Activated T-cell treated with anti-CD3 and anti-CD28 coated beads, Interleukin-2, amount 50 U/mL, for 48 hours (primary cell): ENCODE results near the gene ADGRE1.
"Not testable (repeated sequence)": the region's sequence is repeated elsewhere in the genome, so short reads cannot be mapped to it uniquely, and the experiment has no call there.

Experiments used
- DNase-seq, 2 experiments: peaks; one replicate each; pipeline ENCODE4 v3.0.0-alpha.2; 2020

The ADGRE1 gene, protein sequence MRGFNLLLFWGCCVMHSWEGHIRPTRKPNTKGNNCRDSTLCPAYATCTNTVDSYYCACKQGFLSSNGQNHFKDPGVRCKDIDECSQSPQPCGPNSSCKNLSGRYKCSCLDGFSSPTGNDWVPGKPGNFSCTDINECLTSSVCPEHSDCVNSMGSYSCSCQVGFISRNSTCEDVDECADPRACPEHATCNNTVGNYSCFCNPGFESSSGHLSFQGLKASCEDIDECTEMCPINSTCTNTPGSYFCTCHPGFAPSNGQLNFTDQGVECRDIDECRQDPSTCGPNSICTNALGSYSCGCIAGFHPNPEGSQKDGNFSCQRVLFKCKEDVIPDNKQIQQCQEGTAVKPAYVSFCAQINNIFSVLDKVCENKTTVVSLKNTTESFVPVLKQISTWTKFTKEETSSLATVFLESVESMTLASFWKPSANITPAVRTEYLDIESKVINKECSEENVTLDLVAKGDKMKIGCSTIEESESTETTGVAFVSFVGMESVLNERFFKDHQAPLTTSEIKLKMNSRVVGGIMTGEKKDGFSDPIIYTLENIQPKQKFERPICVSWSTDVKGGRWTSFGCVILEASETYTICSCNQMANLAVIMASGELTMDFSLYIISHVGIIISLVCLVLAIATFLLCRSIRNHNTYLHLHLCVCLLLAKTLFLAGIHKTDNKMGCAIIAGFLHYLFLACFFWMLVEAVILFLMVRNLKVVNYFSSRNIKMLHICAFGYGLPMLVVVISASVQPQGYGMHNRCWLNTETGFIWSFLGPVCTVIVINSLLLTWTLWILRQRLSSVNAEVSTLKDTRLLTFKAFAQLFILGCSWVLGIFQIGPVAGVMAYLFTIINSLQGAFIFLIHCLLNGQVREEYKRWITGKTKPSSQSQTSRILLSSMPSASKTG

DNA sequence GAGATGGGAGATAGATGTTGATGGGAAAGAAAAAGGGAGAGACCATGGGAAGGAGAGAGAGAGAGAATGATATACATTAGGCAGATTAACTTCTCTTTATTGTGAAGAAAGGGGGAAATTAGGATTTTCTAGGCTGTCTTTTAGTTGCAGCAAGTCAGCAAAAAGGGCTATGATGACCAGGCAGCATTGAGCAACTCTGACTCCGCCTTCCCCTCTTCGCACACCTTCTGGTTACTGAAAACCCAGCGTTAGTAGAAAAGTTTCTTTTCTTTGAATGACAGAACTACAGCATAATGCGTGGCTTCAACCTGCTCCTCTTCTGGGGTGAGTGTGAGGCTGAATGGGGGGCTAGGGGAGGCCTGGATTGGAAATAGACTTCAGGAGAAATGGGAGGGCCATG, at the start of gene ADGRE1:
ADGRE1 (plus strand) TSS at position 264 of the 400 bp plus-strand sequence; CDS start at position 294, 30 bp downstream.
- peak in 1 of 2 experiments; percentile 41 for DNase-seq

DNA sequence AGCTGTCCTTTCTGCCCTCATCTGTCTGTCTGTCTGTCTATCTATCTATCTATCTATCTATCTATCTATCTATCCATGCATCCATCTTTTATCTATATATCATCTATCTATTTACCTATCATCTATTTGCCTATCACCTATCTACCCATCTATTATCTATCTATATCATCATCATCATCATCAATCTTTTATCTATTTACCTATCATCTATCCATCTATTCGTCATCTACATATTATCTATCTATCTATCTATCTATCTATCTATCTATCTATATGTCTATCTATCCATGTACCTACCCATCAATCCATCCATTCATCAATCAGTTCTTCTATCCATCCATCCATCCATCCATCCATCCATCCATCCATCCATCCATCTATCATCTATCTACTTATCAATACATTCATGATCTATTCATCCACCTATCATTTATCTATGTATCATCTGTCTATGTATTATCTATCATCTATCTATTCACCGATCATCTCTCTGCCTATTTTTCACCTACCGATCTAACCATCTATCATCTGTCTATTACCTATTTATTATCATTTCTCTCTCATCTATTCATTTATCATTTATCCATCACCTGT, 49.2 kb upstream of the ADGRE1 start:
- DNase-seq, result no peak

DNA sequence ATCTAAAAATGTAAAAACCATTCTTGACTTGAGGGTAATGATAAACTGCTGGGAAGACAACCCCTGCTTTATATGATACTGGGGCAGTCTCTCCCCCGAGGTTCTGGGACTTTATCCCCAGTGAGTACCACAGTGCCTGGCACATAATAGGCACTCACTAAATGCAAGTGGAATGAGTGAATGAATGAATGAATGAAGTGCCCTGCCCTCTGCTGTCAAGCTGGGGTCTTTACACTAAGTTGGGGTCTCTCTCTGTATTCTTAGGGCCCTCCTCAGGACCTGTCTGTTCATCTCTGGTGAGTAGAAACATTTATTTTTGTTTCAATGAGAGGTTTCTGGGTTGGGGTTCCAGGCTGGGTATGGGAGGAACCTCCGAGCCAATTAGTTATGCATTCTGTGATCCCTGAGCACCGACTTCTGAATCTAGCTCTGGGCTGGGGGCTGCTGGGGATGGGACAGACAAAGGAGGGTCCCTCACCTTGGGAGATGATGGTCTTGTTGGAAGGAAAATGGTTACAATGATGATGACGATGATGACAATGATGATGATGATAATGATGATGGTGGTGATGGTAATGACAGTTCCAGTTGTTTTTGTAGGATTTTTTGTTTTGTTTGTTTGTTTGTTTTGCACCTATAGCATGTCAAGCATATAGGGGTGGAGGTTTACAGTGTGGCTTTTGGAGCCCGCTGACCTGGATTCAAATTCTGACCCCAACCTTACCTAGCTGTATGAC, 44.3 kb upstream of the ADGRE1 start:
- DNase-seq, result no peak

GRCh38 chr19:6847828-6848200, 39.6 kb upstream of the ADGRE1 start:
- DNase-seq, result no peak

- DNase-seq, result no peak
Observed at GRCh38 chr19:6848986-6849385, 38.4 kb upstream of the ADGRE1 start.

DNA sequence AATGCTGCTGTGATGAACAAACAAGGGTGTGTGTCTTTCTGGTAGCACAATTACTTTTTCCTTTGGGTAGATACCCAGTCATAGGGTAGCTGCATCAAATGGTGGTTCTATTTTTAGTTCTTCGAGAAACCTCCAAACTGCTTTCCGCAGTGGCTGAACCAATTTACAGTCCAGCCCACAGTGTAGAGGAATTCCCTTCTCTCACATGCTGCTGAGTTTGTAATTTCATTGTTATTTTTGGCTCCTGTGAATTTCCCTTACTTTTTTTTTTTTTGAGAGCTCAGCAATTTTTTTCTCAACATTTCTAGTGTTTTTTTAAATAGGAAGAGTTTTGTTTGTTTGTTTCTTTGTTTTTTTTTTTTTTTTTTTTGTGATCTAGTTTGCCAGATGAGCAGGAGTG, 37.5 kb upstream of the ADGRE1 start:
- no peak for DNase-seq

GRCh38 chr19:6851359-6851758, 36.0 kb upstream of the ADGRE1 start:
- no peak for DNase-seq

DNA sequence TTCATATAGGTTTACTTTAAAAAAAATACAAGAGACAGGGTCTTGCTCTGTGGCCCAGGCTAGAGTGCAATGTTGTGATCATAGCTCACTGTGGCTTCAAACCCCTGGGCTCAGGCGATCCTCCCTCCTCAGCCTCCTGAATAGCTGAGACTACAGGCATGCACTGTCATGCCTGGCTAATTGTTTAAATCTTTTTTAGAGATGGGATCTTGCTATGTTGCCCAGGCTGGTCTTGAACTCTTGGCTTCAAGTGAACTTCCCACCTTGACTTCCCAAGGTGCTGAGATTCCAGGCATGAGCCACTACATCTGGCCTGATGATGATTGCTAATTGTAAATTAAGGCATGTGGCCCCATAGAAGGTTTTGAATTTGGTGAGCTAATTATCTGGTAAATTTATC, 35.4 kb upstream of the ADGRE1 start:
- no peak for DNase-seq

GRCh38 chr19:6853868-6854267, 33.5 kb upstream of the ADGRE1 start:
- no peak for DNase-seq

GRCh38 chr19:6854758-6855157, 32.6 kb upstream of the ADGRE1 start:
- DNase-seq, result no peak

- DNase-seq, result no peak
Observed at GRCh38 chr19:6856749-6857372, 30.5 kb upstream of the ADGRE1 start.

DNA sequence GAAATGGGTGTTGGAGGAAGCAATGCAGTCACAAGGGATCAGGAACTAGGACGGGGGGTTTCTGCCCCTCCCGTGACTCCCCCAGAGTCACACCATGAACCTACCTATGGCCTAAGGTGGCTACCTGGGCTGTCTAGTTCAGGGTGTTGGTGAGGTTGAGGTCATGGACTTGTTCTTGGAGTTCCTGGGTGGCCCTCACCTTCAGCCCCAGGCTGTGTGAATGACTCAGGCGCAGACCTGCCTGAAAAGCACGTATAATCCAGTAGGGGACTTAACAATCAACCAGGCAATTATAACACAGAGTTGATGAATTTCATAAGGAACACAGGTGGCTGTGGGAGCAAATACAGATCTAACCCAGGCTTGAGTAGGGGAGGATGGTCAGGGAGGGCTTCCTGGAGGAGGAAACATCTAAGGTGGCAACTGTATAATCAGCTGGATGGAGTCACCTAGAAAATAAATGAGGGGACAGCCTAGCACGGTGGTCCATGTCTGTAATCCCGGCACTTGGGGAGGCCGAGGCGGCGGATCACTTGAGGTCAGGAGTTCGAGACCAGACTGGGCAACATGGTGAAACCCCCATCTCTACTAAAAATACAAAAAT, 25.6 kb upstream of the ADGRE1 start:
- peak in 1 of 2 experiments; percentile 26 for DNase-seq

DNA sequence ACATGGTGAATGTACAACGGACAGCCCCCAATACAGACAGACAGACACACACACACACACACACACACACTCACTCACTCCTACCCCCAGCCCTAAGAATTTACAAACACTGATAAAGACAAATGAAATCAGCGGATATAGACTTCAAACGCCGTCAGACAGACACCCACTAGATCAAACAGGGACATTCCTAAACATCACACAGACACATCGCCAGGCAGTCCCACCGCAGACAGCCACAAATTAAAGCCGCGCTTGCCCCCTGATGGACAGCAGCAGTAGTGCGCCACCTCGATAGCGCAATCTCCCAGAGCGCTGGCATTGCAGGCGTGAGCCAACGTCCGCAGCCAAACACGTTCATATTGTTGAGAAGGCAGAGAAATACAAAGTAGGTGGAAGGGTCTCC, 24.7 kb upstream of the ADGRE1 start:
- peak; percentile 96 for DNase-seq

GRCh38 chr19:6864325-6864940, 22.9 kb upstream of the ADGRE1 start:
- no peak for DNase-seq

DNA sequence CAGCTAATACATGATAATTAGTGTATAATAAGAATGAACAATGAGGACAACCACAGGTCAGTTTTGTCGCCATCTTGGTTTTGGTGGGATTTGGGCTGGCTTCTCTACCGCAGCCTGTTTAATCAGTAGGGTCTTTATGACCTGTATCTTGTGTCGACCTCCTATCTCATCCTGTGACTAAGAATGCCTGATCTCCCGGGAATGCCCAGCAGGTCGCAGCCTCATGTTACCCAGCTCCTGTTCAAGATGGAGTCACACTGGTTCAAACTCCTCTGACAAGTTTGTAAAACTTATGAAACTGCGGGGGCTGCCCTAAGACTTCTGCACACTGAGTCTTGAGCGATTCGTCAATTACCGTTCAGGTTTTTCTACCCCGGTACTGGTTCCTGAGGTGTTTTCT, 21.5 kb upstream of the ADGRE1 start:
- no peak for DNase-seq

DNA sequence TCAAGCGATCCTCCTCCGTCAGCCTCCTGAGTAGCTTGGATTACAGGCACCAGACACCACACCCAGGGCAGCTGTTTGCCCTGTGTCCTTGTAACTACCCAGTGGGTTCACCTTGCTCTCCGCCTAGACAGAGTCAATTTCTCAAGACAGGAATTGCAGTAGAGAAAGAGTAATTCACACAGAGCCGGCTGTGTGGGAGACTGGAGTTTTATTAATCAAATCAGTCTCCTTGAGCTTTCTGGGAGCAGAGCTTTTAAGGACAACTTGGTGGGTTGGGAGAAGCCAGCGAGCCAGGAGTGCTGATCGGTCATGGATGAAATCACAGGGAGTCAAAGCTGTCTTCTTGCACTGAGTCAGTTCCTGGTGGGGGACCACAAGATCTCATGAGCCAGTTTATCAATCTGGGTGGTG, 20.6 kb upstream of the ADGRE1 start:
- no peak for DNase-seq

DNA sequence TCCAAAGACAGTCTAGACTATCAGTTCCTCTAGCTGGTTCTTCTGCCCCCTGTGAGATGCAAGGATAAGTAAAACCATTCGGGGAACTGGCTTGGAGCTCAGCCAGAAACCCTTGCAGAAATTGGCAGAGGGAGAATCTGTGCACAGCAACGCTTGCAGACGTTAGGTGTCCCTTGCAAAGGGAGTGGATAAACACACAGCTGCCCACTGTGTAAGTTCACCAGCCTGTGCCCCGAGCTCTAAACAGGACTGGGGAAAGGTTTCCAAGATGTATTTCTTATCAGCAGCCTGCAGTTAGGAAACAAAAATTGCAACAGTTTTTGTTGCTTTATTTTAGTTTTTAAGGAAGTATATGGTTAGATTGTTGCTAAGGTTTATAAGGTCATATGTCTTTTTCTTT, 19.0 kb upstream of the ADGRE1 start:
- no peak for DNase-seq

- DNase-seq, result not testable (repeated sequence)
Observed at GRCh38 chr19:6869151-6869882, 18.1 kb upstream of the ADGRE1 start.

DNA sequence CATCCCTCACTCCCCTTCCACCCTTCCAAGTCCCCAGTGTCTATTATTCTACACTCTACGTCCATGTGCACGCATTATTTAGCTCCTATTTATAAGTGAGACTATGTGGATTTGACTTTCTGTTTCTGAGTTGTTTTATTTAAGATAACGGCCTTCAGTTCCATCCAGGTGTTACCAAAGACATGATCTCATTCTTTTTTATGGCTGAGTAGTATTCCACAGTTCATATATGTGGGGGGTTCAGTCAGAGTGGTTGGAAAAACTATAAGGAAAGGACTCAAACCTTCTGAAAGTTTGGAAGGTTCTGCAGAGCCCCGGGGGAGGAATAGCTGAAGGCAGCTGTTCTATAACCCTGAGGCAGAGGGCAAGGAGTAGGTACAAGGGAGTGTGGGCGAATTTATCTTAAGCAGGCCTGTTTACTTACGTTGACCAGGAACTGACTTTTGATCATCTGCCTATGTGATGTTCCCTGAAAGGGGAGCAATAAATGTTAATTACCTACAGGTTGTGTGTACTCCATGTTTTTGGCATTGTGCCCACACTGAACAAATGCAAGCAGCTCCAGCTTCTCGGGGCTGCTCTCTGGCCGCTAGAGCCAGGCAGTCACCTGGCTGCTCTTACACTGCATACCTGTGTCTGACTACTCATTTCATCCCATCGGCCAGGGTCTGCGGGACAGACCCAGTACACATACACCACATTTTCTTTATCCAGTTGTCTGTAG, 13.5 kb upstream of the ADGRE1 start:
- no peak for DNase-seq

- no peak for DNase-seq
Observed at GRCh38 chr19:6875218-6875617, 12.2 kb upstream of the ADGRE1 start.
